ENCODE data around the gene KCTD3. TPM values are rescaled to one million over a fixed set of nuclear protein-coding genes. Genes with fewer than 3 reads are reported as not detected.

The KCTD3 gene
- total RNA-seq, 4 donors from 2014 or later = 62.4 to 99.8 (median 82.0) TPM

- H3K4me1 ChIP-seq = peaks cover 0 to 4% (median 0%) of the 10 kb centered on the region in 4 donors
- no peaks in the 10 kb centered on the region for H3K27me3 ChIP-seq
- H3K4me3 ChIP-seq = no peak overlapping the region
- no peaks in the 10 kb centered on the region for H3K36me3 ChIP-seq
- H3K9me3 ChIP-seq = no peaks in the 10 kb centered on the region
- H3K27ac ChIP-seq = no peak overlapping the region
- TF ChIP-seq EP300 (IDR thresholded peaks at IDR 0.05) = no peak
- no peak for TF ChIP-seq CTCF (IDR thresholded peaks at IDR 0.05)
- no peak for TF ChIP-seq POLR2A (IDR thresholded peaks at IDR 0.05)
- DNase-seq (ENCODE audit: low spot score in 2 of 2) = no peak
- WGBS, 2 donors = 78 to 81% methylated on average over 1 of the region's 1 CpG
Observed at GRCh38 chr1:215652371-215652770, 85.3 kb downstream of the KCTD3 start.

GRCh38 chr1:215657047-215657446 is 89.9 kb downstream of the KCTD3 start:
- no peaks in the 10 kb centered on the region for H3K36me3 ChIP-seq
- TF ChIP-seq CTCF (IDR thresholded peaks at IDR 0.05) (no peak), EP300 (IDR thresholded peaks at IDR 0.05) (no peak), POLR2A (IDR thresholded peaks at IDR 0.05) (no peak)
- H3K9me3 ChIP-seq = no peaks in the 10 kb centered on the region
- H3K4me1 ChIP-seq = no peaks in the 10 kb centered on the region
- no peak overlapping the region for H3K4me3 ChIP-seq
- no peaks in the 10 kb centered on the region for H3K27me3 ChIP-seq
- 88 to 90% methylated on average over 4 of the region's 4 CpGs for WGBS, 2 donors
- no peak overlapping the region for H3K27ac ChIP-seq
- no peak for DNase-seq (ENCODE audit: low spot score in 2 of 2)

GRCh38 chr1:215660259-215660658 is 93.2 kb downstream of the KCTD3 start:
- no peak overlapping the region for H3K4me3 ChIP-seq
- no peak overlapping the region for H3K27ac ChIP-seq
- H3K9me3 ChIP-seq = no peaks in the 10 kb centered on the region
- TF ChIP-seq POLR2A (IDR thresholded peaks at IDR 0.05) (no peak), CTCF (IDR thresholded peaks at IDR 0.05) (no peak), EP300 (IDR thresholded peaks at IDR 0.05) (no peak)
- H3K4me1 ChIP-seq = no peaks in the 10 kb centered on the region
- H3K36me3 ChIP-seq = no peaks in the 10 kb centered on the region
- no peak for DNase-seq (ENCODE audit: low spot score in 2 of 2)
- no peaks in the 10 kb centered on the region for H3K27me3 ChIP-seq

- DNase-seq (ENCODE audit: low spot score in 2 of 2) = no peak
- Histone ChIP-seq H3K36me3 (no peaks in the 10 kb centered on the region), H3K4me3 (no peak overlapping the region), H3K27me3 (no peaks in the 10 kb centered on the region), H3K27ac (no peak overlapping the region), H3K9me3 (no peaks in the 10 kb centered on the region), H3K4me1 (no peaks in the 10 kb centered on the region)
- TF ChIP-seq POLR2A (IDR thresholded peaks at IDR 0.05) = no peak
- no peak for TF ChIP-seq CTCF (IDR thresholded peaks at IDR 0.05)
- no peak for TF ChIP-seq EP300 (IDR thresholded peaks at IDR 0.05)
- 53 to 95% methylated on average over 1 of the region's 1 CpG for WGBS, 2 donors
Observed at GRCh38 chr1:215661033-215661432, 93.9 kb downstream of the KCTD3 start.

GRCh38 chr1:215665215-215665614 is 98.1 kb downstream of the KCTD3 start:
- no peaks in the 10 kb centered on the region for H3K9me3 ChIP-seq
- no peak overlapping the region for H3K4me3 ChIP-seq
- no peaks in the 10 kb centered on the region for H3K36me3 ChIP-seq
- 65 to 68% methylated on average over 4 of the region's 4 CpGs for WGBS, 2 donors
- no peak for TF ChIP-seq EP300 (IDR thresholded peaks at IDR 0.05)
- no peak for TF ChIP-seq CTCF (IDR thresholded peaks at IDR 0.05)
- no peak for TF ChIP-seq POLR2A (IDR thresholded peaks at IDR 0.05)
- H3K27me3 ChIP-seq = no peaks in the 10 kb centered on the region
- no peak for DNase-seq (ENCODE audit: low spot score in 2 of 2)
- H3K4me1 ChIP-seq = no peaks in the 10 kb centered on the region
- no peak overlapping the region for H3K27ac ChIP-seq
